ENCODE data around the gene CBLN1.

Gene CBLN1

DNA sequence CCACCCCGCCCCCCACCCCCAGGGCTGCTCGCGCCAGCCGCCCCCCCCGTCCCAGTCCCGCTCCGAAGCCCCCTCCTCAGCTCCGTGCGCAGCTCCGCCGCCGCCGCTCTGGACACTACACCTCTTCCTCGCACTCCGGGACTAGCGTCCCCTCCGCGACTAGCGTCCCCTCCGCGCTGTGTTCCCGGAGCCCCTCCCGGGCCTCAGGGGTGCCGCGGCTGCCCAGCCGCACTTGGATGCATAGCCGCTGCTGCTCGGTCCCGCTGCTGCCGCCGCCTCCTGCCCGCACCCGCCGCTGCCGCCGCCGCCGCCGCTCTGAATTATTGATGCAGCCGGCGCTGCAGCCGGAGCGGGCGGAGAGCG lies at the start of gene CBLN1:
Gene CBLN1, minus strand, starts transcription at position 359 of the 363 bp plus-strand sequence. CDS start 373 bp downstream, outside the sequence.
- no peak for DNase-seq

DNA sequence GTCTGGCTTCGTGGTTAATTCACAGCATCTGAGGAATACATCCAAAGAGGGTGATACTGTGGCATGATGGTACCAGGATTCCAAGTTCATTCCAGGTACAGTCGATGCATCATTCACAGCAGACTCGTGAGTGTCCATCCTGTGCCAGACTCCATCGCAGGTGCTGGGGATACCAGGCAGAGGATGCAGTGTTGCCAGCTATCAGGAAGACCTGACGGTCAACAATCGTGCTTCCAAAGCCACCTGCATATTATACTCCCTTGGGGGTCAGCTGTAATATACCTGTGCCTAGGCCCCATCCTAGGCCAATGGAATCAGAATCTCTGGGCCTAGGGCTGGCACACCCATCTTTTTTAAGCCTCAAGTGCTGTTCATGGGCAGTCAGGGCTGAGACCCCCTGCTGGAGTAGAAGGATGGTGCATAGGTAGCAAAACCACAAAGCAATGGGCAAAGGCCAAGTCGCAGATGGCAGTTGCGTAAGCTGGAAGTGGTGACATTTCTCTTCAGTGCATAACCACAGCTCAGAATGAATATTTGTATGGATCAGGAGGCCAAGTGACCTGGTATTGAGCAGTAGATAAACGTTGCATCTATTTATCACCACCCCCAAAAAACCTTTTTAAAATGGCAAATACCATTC lies 49.0 kb upstream of the CBLN1 start:
- DNase-seq: no peak

DNA sequence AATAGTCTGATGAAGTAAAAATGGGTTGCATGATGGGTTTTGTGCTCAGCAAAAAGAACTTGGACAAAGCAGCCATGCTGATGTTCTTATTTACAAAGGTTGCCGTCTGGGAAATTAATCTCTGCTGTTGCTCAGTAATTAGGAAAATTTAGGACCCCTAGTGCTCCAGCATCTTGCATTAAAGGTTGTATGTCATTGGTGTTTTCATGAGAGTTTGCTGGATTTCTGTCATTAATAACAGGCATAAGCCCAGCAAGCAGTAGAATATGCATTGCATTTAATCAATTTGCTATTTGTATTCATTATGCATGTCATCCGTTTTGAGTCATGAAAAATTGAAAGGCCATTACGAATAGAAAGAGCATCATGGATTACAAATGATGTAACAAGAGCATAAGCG lies 46.7 kb upstream of the CBLN1 start:
- no peak for DNase-seq

DNA sequence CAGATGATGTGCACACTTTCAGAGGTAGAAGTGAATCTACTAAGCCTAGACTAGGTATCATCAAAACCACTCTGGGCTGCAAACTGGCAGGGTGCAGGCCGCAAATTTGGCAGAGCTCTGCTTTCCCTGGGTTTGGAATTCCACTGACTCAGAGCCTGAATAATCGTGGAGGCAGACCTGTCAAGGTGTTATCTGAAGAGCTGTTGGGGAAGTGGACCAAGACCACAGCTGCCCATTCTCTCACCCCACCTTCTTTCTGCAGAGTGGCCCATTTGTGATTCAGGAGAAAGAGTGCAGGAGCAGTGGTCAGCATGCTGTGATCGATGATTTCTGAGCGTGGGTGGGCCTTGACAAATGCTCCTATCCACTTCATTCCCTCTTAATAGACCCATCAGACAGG lies 45.8 kb upstream of the CBLN1 start:
- DNase-seq: no peak

DNA sequence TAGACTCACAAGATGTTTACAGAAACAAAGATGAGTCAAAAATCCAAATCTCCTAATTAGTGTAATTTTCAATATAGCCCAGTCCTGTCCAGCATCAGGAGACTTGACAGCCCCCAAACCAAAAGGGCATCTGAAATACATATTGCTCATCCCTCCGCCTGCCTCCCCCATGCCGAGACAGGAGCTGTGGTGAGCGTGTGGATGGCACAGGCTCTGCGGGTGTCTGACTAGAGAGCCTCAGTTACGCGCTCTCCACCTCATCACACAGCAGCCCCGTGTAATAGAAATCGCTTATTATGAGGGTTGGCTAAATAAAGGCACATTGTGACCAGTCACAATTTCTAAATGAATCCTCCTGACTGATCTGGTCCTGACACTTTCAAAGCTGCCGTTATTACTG lies 43.1 kb upstream of the CBLN1 start:
- DNase-seq: no peak

DNA sequence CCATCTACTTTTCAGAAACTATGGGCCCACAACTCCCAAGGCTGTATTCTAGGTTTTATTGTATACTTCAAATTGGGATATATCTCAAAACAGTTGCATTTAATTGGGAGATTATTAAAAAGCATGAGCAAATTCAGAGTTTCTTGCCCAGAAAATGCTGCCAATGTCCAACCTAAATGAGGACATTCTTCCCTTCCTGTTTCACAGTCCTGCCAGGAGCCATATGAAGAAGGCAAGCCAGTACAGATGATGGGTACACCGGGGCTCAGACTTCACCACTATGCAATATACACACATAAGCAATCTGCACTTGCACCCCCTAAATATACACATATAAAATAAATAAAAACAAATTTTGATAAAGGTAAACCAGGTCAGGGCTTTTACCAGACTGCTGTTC lies 34.0 kb upstream of the CBLN1 start:
- no peak for DNase-seq

DNA sequence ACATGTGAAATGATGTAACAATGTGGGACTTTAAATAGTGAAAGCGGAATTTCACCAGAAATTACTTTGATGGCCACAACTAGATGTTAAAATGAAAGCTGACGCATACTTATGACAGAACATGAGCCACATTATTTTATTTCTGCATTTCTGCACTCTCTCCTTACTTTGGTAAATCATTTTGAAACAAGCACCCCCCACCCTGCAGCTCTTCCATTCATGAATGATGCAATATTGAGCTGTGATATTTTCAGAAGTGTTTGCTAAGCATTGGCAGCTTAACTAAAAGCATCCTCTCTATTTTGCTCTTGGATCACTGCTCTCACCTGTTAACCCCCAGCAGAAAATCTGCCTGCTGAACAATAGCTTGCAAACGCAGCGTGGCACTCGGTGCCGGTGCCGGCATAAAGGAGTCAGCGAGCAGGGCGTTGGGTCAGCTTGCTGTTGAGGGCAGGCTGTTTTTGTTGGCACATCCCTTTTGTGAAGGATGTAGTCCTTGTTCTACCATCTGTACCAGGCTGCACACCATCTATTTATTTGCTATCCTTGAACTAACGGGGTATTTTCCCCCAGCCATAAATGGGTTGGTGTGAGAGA lies 30.8 kb upstream of the CBLN1 start:
- no peak for DNase-seq

DNA sequence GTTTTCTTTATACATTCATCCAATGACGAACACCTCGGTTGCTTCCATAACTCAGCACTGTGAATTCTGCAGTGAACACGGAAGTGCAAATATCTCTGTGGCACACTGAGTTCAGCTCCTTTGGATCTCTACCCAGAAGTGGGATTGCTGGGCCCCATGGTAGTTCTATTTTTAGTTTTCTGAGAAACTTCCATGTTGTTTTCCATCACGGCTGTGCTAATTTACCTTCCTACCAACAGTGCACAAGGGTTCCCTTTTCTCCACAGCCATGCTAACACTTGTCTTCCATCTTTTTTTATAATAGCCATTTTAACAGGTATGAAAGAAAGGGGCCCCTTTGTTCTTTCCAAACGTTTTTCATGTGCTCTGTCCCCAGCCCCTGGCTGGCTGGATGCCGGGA lies 30.2 kb upstream of the CBLN1 start:
- no peak for DNase-seq

DNA sequence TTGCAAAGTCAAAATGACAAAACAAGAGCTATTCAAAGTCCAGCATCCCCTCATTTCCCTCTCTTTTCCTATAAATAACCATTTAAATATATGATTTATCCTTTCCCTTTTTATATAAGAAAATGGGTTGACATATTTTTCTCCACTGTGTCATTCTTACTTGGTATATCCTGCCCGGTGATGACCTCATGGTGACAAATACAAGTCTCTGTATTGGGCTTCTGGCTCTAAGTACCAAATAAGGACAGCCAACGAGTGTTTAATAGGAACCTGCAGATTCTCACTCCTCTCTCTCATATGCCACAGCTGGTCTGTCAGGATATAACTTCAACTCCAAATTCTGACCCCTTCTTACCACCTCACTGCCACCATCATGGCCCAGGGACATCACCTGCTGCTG lies 25.5 kb upstream of the CBLN1 start:
- no peak for DNase-seq

DNA sequence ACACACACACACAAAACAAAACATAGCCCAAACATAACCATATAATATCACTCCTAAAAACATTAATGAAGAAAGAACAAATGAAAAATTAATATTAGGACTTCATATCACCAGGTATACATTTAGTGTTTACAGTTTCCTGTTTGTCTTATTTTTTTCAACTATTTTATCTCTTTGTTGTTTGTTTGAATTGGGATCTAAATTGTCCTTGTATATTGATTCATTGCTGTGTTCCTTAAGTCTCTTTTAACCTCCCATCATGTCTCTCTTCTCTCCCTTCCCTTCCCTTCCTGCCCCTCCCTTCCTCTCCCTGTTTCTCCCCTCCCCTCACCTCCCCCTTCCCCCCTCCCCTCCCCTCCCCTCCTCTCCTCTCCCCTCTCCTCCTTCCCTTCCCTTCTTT lies 23.8 kb upstream of the CBLN1 start:
- DNase-seq: no peak

DNA sequence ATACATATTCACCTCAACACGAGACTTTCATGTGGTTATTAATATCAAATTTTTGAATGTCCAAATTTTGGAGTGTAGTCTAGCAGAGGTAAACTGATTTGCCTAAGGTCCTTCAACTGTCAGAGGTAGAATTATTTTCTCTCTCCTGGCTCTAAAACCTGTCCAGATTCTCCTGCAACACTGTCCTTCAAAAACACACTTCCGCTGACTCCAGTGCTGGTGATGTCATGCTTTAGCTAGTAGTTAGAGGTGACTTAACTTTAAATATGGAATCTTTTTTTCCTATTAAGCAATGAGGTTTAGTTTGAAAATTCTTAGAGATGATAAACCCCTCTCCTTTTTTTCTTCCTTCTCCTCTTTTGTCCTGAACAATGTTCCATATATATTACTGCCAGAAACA lies 10.8 kb upstream of the CBLN1 start:
- no peak for DNase-seq

DNA sequence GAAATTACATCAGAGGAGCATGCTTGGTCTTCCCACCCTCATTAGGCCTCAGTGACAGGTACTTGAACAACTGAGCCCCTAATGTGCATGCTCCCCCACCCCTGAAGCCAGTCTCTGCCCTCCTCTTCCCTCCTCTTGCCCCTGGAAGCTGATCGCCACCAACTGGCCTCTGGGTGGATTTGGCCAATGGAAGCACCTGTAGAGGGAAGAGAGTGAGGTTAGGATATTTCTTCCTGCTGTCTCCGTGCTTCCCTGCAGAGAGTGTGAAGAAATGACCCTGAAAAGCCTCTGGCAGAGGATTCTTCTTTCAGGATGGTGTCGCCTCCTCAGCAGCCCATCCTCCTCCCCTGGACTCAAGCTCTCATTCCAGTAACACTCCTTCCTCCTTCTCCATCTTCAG lies 5.9 kb upstream of the CBLN1 start:
- no peak for DNase-seq

DNA sequence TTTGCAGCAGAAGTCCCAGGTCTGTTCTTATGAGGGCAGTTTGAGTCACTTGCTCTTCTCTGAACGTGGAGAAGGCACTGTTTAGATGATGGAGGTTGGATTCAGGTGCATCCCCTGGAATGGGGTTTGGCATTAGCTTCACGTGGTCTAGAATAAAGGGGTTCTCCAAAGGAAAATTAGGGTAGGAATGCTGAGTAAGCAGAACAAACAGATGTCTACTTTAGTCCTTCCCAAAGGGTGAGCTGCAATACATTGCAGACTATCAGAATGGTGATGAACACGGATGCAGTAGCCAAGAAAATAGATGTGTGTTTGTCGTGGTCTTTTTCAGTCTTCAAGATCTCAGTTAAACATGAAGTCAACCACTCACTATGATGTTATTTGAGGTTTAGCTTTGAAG lies 3.3 kb upstream of the CBLN1 start:
- DNase-seq: no peak

DNA sequence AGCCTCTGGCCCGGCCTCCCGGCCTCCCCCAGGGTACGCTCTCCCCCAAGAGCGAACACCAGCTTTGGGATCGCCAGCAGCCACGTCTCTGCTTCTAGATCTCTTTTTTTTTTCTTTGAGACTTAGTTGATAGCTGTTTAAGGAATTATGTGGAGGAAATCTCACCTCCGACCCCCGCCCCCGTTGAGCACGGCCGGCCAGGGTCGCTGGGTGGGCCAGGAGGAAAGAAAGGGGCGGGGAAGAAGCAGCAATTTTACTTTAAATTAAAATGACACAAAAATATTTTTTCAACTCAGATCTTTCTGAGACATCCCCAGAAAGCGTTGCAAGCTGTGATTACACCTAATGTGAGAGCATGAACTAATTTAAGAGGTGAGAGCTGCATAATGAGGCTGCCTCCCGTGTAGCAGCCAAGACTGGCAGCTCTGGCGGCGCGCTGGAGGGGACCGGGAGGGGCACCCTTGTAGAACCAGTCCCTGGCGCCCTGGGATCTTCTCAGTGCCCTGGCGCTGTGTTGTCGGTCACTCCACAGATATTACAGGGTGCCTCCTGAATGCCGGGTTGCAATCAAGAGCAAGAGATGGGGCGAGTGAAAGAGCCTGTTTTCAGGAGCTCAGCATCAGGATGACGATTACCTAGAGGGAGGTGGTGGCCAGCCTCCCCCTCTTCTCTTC lies 1.9 kb upstream of the CBLN1 start:
- DNase-seq: no peak

DNA sequence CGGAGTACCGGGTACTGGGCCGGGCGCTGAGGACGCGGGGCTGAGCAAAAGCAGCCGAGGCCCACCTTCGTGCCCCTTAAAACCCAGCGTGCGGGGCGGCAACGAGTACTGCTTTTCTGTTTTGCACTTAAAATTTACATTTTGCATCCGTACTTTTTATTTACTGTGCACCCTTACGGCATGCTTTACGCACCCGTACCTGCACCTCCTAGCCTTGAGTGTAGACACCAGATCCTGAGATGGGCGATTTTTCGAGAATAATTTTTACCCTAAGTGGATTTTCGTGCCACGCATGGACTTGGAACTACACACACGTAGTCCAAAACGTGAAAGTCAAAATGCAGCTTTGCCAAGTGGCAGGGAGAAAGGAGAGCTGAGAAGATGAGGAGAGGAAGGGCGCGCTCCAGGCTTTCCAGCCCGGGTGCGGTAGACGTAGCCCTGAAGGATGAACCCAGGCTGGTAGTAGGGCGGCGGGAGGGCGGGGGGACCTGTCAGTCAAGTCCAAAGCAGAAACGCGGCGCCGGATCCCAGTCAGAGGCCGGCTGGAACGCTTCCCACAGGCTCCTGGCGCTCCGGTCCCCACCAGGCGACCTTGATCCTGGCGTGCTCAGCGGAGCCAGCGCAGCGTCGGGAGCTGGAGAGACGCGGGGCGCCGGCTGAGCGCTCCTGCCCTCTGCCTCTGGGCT lies 1.2 kb upstream of the CBLN1 start:
- peak; percentile 61 for DNase-seq

DNA sequence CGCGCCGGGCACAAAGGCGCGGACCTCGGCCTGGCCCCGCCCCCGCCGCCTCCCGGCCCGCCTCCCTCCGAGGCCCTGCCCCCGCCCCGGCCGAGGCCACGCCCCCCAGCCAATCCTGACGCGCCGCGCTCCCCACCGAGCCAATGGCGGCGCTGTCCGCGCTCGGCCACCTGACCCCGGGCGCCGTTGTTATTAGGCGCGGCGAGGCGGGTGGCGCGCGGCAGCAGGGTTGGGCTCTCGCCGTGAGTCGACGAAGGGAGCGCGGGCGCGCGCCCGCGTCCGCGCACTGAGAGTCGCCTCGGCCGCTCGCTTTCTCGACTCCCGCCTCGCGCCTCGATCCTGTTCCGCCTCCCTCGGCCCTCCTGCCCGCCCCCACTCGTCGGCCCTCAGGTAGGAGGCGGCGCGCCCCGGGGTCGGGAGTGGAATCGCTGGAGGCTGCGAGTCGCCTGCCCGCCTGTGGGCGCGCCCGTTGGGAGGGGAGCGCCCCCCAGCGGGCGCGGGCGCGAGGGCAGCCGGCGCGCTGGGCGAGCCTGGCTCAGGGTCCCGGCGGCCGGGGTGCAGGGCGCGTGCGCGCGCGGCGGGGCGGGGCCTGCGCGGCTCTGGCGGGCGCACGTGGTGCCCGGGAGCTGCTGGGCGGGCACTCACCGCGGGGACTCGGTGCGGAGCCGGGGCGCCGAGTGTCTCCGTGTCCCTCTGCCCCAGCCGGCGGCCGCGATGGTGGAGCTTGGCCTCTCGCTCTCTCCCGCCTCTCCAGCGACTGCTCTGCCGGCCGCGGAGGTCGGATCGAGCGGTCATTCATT lies 405 bp upstream of the CBLN1 start:
- DNase-seq: peak; percentile 91

DNA sequence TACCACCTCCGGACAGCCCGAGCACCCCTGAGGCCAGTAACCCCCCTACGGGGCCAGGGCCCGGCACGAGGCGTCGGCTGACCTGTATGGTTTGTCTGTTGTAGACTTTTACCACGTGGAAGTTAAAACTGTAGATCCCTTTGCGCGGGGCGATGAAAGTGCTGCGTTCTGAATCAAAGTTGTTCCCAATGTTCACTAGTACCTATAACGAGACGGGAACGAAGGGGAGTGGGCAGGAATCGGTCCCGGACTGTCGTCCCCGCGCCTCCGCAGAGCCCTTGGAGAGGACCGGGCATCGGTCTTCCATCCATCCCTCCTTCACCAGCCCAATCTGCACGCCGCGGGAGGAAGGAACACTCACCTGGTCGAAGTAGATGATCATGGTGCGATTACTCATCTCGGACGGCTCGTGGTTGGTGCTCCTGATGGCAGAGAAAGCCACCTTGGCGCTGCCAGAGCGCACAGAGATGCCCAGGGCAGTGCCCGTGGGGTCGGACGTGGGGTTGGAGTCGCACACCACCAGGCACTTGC lies 732 bp downstream of the CBLN1 start:
- no peak for DNase-seq

DNA sequence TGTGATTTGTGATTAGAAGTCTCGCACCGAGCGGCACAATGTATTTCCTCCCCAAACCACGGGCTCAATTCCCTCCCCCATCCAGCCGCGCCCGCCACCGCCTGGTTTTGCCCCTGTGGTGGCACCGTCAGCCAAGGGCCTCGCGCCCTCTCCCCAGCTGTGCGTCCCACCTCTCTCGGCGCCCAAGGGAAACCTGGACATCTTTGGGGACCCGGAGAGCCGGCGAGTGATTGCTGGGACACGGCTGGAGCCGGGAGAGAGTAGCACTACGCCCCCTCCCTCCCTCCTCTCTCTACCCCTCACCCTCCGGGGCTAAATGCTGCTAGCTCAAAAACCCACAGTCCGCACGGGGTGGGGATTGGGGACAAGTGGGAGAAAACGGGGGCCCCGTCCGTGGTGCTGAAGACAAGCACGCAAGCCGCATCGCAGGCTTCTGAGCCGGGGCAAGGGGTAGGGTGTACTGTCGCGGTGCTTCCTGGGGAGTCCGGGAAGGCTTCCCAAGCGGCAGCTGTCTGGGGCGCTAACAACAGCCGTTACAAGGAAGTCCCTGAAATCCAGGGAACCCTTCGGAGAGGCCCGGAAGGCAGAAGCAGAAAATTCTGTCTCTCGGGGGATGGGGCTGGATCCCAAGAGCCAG lies 1.4 kb downstream of the CBLN1 start:
- no peak for DNase-seq

DNA sequence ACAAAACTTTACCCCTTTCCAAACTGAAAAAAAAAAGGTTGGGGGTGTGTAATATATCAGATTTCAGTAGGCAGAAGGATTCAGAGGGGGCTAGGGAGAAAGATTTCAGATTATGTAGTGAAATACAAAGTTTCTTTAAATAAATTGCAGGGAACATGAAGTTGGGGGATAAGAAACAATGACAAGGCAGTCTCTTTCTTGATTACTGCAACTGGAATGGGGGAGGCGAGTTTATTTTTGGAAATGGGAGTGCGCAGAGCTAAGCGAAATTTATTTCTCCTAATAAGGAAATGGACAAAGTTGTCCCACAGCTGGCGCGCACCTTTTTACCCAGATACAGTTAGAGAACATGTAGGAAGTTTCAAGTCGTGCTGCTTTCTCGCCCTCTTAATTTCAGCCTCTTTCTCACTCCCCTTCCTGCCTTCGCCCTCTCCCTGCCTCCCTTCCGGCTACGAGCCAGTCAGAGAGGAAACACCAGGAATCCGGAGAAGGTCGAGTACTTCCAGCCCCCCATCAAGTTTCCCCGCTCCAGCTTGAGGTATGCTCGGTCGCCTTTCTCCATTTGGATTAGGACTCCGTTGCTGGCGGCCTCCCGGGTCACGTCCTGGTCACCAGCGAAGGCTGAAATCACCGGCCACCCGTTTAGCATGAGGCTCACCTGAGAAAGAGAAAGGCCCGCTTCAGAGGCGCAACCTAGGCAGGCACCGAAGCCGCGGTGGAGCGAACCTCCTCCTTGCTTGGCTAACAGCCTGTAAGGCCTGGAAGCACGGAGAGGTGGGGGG lies 2.5 kb downstream of the CBLN1 start:
- DNase-seq: no peak

DNA sequence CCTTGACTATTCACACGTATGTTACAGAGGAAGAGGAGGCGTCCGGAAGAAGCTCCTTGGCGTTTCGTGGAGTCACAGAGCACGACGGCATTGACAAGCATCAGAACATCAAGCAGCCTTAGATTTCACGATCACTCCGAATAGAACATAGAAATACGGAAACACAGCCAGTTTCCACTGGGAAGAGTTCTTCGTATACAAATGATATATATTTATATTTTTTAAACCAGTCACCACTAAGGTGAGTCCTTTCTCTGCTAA lies 3.1 kb downstream of the CBLN1 start:
- DNase-seq: no peak

DNA sequence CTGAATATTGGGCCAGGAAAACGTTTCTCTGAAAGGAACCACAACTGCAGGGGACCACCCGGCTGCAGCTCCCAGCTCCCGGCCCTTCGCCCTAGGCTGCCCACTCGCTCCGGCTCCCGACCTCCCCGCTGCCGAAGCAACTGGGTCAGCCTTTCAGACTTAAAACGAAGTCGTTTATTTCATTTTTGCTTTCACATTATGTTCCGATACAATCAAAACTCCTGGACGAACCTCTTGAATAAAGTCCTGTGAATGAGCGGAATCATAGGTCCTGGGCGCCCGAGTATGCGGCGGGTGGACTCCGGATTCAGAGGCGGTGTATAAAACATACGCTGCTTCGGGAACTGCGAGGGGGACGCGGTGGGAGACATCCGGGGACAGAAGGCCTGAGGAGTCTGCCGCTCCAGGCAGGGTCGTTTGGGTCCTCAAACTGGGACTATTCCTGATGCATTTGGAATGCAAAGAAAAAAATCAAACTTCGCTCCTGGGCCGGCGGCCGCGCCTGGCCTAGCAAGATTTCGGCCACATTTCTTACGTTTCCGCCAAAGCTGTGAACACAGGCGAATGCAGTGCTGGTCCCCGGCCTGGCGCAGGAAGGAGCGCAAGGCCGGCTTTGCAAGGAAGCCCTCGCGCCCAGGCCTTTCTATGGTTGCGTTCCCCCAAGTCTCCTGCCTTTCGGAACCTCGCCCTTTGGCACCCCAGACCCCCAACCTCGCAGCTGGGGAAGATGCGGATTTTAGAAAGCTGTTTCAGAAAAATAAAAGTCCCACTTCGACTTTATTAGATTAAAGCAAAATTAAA lies 3.7 kb downstream of the CBLN1 start:
- no peak for DNase-seq

Data from 8988T (cell line).